Nephron progenitor cell (in vitro differentiated cells): ENCODE measurements around the gene MTFMT.

Experiments used
- DNase-seq: peaks from one replicate; pipeline ENCODE4 v3.0.0; 2021
- H3K27ac Mint-ChIP-seq: 2 replicates; pipeline ENCODE4 v1.8.0; 2021; ENCODE audit warnings: mild to moderate bottlenecking, moderate library complexity, mixed read lengths
- H3K27me3 Mint-ChIP-seq: 2 replicates; pipeline ENCODE4 v1.8.0; 2021; ENCODE audit warnings: mild to moderate bottlenecking, low read depth, mixed read lengths; ENCODE audit not compliant: poor library complexity
- H3K36me3 Mint-ChIP-seq: 2 replicates; pipeline ENCODE4 v1.8.0; 2021; ENCODE audit warnings: low read depth, mixed read lengths
- H3K4me1 Mint-ChIP-seq: 2 replicates; pipeline ENCODE4 v1.8.0; 2021; ENCODE audit warnings: mixed read lengths
- H3K4me3 Mint-ChIP-seq: 2 replicates; pipeline ENCODE4 v1.8.0; 2021; ENCODE audit warnings: mild to moderate bottlenecking, moderate library complexity, mixed read lengths
- H3K9me3 Mint-ChIP-seq: 2 replicates; pipeline ENCODE4 v1.8.0; 2021; ENCODE audit warnings: mild to moderate bottlenecking, moderate library complexity, mixed read lengths
- TF ChIP-seq, protein P1 (sequence below): fragments of 200-600 bp; sonication (generic); IDR thresholded peaks from 2 replicates; pipeline ENCODE4 v1.5.0; 2021; ENCODE audit warnings: antibody characterized with exemption

MTFMT gene

DNA sequence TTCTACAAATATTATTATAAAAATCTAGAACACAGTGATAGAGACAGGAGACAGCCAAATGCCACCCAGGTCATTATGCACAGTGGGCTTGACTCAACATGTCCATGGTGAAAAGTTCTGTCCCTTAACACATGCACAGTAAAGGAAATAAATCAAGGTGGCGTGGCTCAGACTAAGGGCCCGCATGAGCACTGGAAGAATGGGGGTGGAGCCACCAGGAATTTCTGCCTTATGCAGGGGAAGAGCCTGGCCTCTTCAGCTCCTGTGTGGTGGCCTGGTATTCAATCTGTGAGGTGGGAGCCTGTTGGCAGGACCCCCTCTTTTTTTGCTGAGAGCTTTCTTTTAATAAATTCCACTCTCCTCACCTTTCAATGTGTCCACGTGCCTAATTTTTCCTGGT, 22.6 kb downstream of the MTFMT start:
- TF ChIP-seq, protein P1, sequence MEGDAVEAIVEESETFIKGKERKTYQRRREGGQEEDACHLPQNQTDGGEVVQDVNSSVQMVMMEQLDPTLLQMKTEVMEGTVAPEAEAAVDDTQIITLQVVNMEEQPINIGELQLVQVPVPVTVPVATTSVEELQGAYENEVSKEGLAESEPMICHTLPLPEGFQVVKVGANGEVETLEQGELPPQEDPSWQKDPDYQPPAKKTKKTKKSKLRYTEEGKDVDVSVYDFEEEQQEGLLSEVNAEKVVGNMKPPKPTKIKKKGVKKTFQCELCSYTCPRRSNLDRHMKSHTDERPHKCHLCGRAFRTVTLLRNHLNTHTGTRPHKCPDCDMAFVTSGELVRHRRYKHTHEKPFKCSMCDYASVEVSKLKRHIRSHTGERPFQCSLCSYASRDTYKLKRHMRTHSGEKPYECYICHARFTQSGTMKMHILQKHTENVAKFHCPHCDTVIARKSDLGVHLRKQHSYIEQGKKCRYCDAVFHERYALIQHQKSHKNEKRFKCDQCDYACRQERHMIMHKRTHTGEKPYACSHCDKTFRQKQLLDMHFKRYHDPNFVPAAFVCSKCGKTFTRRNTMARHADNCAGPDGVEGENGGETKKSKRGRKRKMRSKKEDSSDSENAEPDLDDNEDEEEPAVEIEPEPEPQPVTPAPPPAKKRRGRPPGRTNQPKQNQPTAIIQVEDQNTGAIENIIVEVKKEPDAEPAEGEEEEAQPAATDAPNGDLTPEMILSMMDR, result no peak
- H3K4me3 Mint-ChIP-seq, result no peak overlapping the region
- peaks cover 17% of the 10 kb centered on the region for H3K4me1 Mint-ChIP-seq
- DNase-seq, result peak; percentile 28
- peaks cover 65% of the 10 kb centered on the region for H3K36me3 Mint-ChIP-seq
- no peaks in the 10 kb centered on the region for H3K9me3 Mint-ChIP-seq
- no peaks in the 10 kb centered on the region for H3K27me3 Mint-ChIP-seq
- H3K27ac Mint-ChIP-seq, result no peak overlapping the region

DNA sequence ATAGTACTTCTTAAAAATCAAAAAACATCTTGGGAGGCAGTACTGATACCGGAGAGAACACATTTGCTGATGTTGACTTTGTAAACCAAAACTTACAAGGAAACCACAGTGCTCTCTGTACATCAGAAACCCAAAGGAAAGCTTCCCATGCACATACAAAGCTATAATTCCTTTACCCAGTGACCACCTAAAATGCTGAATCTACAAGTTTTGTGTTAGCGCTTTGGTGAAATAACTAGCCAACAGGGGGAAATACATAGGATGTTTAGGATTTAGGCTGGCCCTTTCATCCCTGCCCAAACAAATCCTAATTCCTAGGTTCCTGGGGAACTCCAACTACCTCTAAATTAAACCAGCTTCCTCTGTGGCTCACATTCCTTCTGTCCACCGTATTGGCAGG, 24.4 kb downstream of the MTFMT start:
- peak overlapping the region; percentile 87 for H3K27ac Mint-ChIP-seq
- no peaks in the 10 kb centered on the region for H3K27me3 Mint-ChIP-seq
- no peak for DNase-seq
- H3K4me3 Mint-ChIP-seq, result no peak overlapping the region
- H3K4me1 Mint-ChIP-seq, result peaks cover 17% of the 10 kb centered on the region
- peaks cover 61% of the 10 kb centered on the region for H3K36me3 Mint-ChIP-seq
- no peaks in the 10 kb centered on the region for H3K9me3 Mint-ChIP-seq
- TF ChIP-seq, protein P1, result no peak

DNA sequence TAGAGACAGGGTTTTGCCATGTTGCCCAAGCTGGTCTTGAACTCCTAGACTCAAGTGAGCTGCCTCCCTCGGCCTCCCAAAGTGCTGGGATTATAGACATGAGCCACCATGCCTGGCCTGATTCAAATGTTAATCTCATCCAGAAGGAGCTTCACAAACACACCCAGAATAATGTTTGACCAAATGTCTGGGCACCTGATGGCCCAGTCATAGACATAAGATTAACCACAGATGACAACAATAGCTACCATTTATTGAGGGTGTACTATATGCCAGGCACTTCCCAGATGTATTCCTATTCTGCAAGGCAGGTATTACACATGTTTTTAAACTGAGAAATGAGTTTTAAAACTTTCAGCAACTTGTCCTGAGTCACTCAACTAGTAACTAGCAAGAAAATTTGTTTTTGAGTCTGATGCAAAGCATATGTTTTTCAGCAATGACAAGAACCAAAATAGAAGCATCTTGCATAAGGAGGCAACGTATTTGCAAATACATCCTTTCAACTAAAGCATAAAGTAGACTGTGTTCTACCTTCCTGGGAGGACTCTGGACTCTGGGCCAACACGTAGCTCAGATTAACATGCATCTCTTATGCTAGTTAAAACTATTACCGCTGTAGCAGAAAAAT, 31.6 kb downstream of the MTFMT start:
- Mint-ChIP-seq H3K27me3 (peaks cover 2% of the 10 kb centered on the region), H3K36me3 (peaks cover 12% of the 10 kb centered on the region), H3K9me3 (no peaks in the 10 kb centered on the region), H3K4me1 (no peaks in the 10 kb centered on the region), H3K4me3 (no peak overlapping the region), H3K27ac (no peak overlapping the region)
- TF ChIP-seq, protein P1, result no peak
- DNase-seq, result no peak

DNA sequence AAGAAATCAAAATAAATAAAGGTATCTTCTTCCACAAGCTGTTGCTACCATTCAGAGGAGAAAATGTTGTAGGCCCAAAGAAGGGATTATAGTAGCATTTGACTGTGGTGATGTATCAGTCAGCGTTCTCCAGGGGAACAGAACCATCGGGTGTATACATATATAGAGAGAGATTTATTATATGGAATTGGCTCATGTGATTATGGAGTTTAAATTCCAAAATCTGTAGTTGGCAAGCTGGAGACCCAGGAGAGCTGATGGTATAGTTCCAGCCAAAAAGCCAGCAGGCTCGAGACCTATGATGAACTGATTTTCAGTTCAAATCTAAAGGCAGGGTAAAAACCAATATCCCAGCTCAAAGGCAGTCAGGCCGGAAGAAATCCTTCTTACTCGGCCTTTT, 32.4 kb downstream of the MTFMT start:
- Mint-ChIP-seq H3K27me3 (peaks cover 3% of the 10 kb centered on the region), H3K36me3 (peaks cover 5% of the 10 kb centered on the region), H3K4me1 (no peaks in the 10 kb centered on the region), H3K4me3 (no peak overlapping the region), H3K27ac (no peak overlapping the region), H3K9me3 (no peaks in the 10 kb centered on the region)
- TF ChIP-seq, protein P1, result no peak
- no peak for DNase-seq

DNA sequence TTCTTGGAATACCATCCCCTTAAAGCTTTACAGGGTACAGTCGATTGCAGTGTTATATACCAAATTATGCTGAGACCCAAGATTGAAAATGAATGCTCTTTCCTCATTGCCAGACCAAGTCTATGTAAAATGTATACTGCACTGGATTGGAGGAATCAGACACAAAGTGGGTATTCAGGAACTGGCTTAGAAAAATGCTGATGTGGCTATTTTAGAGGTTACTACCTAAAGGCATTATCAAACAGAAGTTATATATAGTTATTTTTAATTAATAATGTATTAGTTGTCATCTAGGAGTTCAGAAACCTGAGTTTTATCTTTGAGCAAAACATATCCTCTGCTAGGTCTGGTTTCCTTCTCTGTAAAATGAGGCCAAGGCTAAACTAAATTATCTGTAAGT, 36.1 kb downstream of the MTFMT start:
- Mint-ChIP-seq H3K4me3 (no peak overlapping the region), H3K9me3 (no peaks in the 10 kb centered on the region), H3K4me1 (peaks cover 27% of the 10 kb centered on the region), H3K27ac (peak overlapping the region; percentile 57), H3K27me3 (peaks cover 3% of the 10 kb centered on the region), H3K36me3 (peaks cover 3% of the 10 kb centered on the region)
- no peak for DNase-seq
- TF ChIP-seq, protein P1, result no peak

DNA sequence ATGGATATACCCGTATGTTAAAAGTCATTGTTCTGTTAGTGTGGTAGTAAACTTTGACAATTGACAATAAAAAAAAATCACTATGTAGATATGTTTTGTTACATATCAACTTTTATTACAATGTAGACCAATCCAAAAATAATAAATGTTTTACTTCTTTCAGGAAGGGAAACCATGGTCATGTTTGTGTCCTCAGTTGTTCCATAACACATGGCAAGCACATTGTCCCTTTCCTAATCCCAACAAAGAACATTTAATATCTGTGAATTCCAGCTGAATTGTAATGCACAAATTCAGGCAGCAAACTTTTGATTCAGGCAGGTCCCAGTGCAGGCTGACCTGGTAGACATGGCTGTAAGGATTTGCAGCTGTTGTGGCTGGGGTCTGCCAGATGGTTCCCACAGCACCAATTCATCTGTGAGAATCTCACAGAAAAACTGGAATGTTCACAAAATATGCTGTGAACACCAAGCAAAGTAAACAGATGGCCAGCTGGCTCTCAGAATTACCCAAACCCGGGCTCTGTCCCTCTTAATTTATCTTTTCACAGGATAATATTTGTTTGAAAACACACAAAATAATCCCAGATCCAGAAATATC, 37.8 kb downstream of the MTFMT start:
- no peak for DNase-seq
- Mint-ChIP-seq H3K27ac (no peak overlapping the region), H3K9me3 (no peaks in the 10 kb centered on the region), H3K4me3 (peak overlapping the region; percentile 57), H3K36me3 (peaks cover 15% of the 10 kb centered on the region), H3K4me1 (peaks cover 38% of the 10 kb centered on the region), H3K27me3 (peaks cover 3% of the 10 kb centered on the region)
- TF ChIP-seq, protein P1, result no peak
